Right lung (tissue), 5 donors: ENCODE data around the gene COL4A3. TPM values are rescaled to one million over a fixed set of nuclear protein-coding genes. Genes with fewer than 3 reads are reported as not detected.
"Not testable (repeated sequence)": the region's sequence is repeated elsewhere in the genome, so short reads cannot be mapped to it uniquely, and the experiment has no call there.

Source experiments
- DNase-seq, 2 donors: peaks; one replicate each; pipeline ENCODE4 v3.0.0-alpha.2; 2013
- polyA plus RNA-seq, 5 donors: library from polyadenylated mRNA; unstranded; fragments of 120-200 nt; gene quantifications; one replicate each; pipeline versions ENCODE4 v1.2.1 to v1.2.3, GENCODE V29; 2013; ENCODE audit warnings: inconsistent platforms in 1 of 5, low replicate concordance in 1 of 5; ENCODE audit not compliant: insufficient read length in 5 of 5, insufficient read depth in 1 of 5

The COL4A3 gene
- polyA plus RNA-seq, 5 donors, result 4.0 to 12.2 (median 10.0) TPM

- DNase-seq, result no peak
Measured at GRCh38 chr2:227206406-227206805, 42.0 kb downstream of the COL4A3 start.

- DNase-seq, result no peak
Measured at GRCh38 chr2:227207573-227207972, 43.1 kb downstream of the COL4A3 start.

- DNase-seq, result no peak
Measured at GRCh38 chr2:227214622-227215041, 50.2 kb downstream of the COL4A3 start.

GRCh38 chr2:227219312-227220105 lies 55.1 kb downstream of the COL4A3 start:
- DNase-seq, result no peak

GRCh38 chr2:227221120-227221519 lies 56.7 kb downstream of the COL4A3 start:
- no peak for DNase-seq

GRCh38 chr2:227222292-227222691 lies 57.9 kb downstream of the COL4A3 start:
- DNase-seq, result no peak

GRCh38 chr2:227225641-227226040 lies 61.2 kb downstream of the COL4A3 start:
- not testable (repeated sequence) for DNase-seq

GRCh38 chr2:227228061-227228667 lies 63.7 kb downstream of the COL4A3 start:
- no peak for DNase-seq

GRCh38 chr2:227230151-227230550 lies 65.7 kb downstream of the COL4A3 start:
- no peak for DNase-seq

GRCh38 chr2:227234429-227234828 lies 70.0 kb downstream of the COL4A3 start:
- DNase-seq, result no peak

- DNase-seq, result no peak
Measured at GRCh38 chr2:227237786-227238185, 73.4 kb downstream of the COL4A3 start.

GRCh38 chr2:227238238-227239237 lies 74.1 kb downstream of the COL4A3 start:
- DNase-seq, result peak; percentile 35 to 63

- DNase-seq, result no peak
Measured at GRCh38 chr2:227241005-227241404, 76.6 kb downstream of the COL4A3 start.

- no peak for DNase-seq
Measured at GRCh38 chr2:227248876-227249275, 84.5 kb downstream of the COL4A3 start.

- DNase-seq, result no peak
Measured at GRCh38 chr2:227252831-227253230, 88.4 kb downstream of the COL4A3 start.

- no peak for DNase-seq
Measured at GRCh38 chr2:227256605-227257004, 92.2 kb downstream of the COL4A3 start.

GRCh38 chr2:227257820-227258219 lies 93.4 kb downstream of the COL4A3 start:
- no peak for DNase-seq

GRCh38 chr2:227260041-227260440 lies 95.6 kb downstream of the COL4A3 start:
- DNase-seq, result no peak

GRCh38 chr2:227267410-227268115 lies 103.1 kb downstream of the COL4A3 start:
- no peak for DNase-seq

- no peak for DNase-seq
Measured at GRCh38 chr2:227280895-227281294, 116.5 kb downstream of the COL4A3 start.

GRCh38 chr2:227285741-227286236 lies 121.4 kb downstream of the COL4A3 start:
- no peak for DNase-seq
